ENCODE results near the gene G0S2. TPM values are rescaled to one million over a fixed set of nuclear protein-coding genes. Genes with fewer than 3 reads are reported as not detected.

Gene G0S2
- total and polyA plus RNA-seq, 2 of the 8 experiments (the other 6 are each of a cell fraction or from before 2014, with no cell fraction given), result 1.0 to 1.7 TPM

DNA sequence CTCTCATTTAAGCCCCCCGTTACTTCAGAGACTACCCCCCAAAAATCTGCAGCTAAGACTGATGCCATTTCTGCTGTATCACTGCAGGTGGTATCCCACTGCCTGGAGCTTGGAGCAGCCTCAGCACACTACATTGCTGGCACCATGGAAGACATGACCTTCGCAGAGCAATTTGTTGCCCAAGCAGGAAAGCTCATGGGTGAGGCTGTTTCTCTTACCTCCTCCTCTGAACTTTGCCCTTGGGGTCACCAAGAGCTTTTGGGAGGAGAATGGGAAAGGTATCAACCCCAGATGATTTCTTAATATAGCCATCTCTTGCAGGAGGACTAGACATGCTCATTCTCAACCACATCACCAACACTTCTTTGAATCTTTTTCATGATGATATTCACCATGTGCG lies 31.4 kb downstream of the G0S2 start:
- no peak overlapping the region for H3K56ac ChIP-seq (replicated peaks; ENCODE audit: insufficient read length, low read depth, low read length)
- H2BK20ac ChIP-seq (ENCODE audit: low read length), result no peak overlapping the region
- H3K27ac ChIP-seq (ENCODE audit: low read depth, low read length), result no peak overlapping the region
- no peak for FAIRE-seq
- no peaks in the 10 kb centered on the region for H4K20me1 ChIP-seq (replicated peaks in 1 of 2; ENCODE audit: control insufficient read depth in 1 of 2, insufficient read depth in 2 of 2, low read length in 2 of 2)
- no peak overlapping the region for H2BK120ac ChIP-seq (replicated peaks; ENCODE audit: low read depth, low read length)
- POLR2A ChIA-PET (ENCODE audit: partially characterized antibody), result interaction anchor here (0.7 kb wide), 1 partner anchor 78 kb away, joined by 3 read pairs; the partner anchor contains the start of gene C1orf74
- H3K27me3 ChIP-seq (replicated peaks in 1 of 4; ENCODE audit: control insufficient read depth in 3 of 4, extremely low read depth in 1 of 4, insufficient read depth in 3 of 4, low read length in 3 of 4), result no peaks in the 10 kb centered on the region; a peak in 1 of 7 replicates
- no peaks in the 10 kb centered on the region for H3K79me2 ChIP-seq (ENCODE audit: control insufficient read depth in 1 of 2, insufficient read depth in 2 of 2, low read length in 2 of 2)
- H3K4me3 ChIP-seq (ENCODE audit: extremely low read depth in 1 of 4, insufficient read depth in 2 of 4, low read depth in 3 of 4, low read length in 4 of 4), result no peak overlapping the region
- no peak overlapping the region for H2BK12ac ChIP-seq (ENCODE audit: low read depth, low read length)
- no peak overlapping the region for H3K23ac ChIP-seq (ENCODE audit: insufficient read length)
- H3K23me2 ChIP-seq (ENCODE audit: low read depth, low read length), result no peaks in the 10 kb centered on the region; the same call in 1 of the 2 replicates
- no peaks in the 10 kb centered on the region for H3K9me3 ChIP-seq (ENCODE audit: insufficient read depth in 2 of 2, low read depth in 1 of 2, low read length in 1 of 2)
- H4K8ac ChIP-seq (ENCODE audit: extremely low read depth, insufficient read depth, low read length), result no peak overlapping the region
- WGBS, 2 experiments (ENCODE audit: extremely low coverage in 1 of 2, insufficient coverage in 1 of 2, insufficient read length in 1 of 2, insufficient replicate concordance in 2 of 2, low coverage in 1 of 2, low lambda C conversion rate in 2 of 2, missing lambda C conversion rate in 1 of 2), result 98% methylated on average over 3 of the region's 3 CpGs; no CpG with 5 or more reads in 1 of the 2 experiments
- H3K14ac ChIP-seq (ENCODE audit: insufficient read length), result no peak overlapping the region
- no peak overlapping the region for H4K91ac ChIP-seq (replicated peaks; ENCODE audit: insufficient read length, low read length)
- H2AFZ ChIP-seq (ENCODE audit: low read length), result no peak overlapping the region
- H3K36me3 ChIP-seq (ENCODE audit: control insufficient read depth in 2 of 4, insufficient read depth in 4 of 4, low read length in 3 of 4), result no peaks in the 10 kb centered on the region
- H3K4me1 ChIP-seq (replicated peaks in 1 of 4; ENCODE audit: control insufficient read depth in 3 of 4, insufficient read depth in 4 of 4, low read length in 3 of 4), result no peaks in the 10 kb centered on the region
- no peak overlapping the region for H3K18ac ChIP-seq (ENCODE audit: extremely low read depth, low read length)
- no peak overlapping the region for H4K5ac ChIP-seq (ENCODE audit: insufficient read length, low read depth, low read length)
- no peak overlapping the region for H3K9ac ChIP-seq (replicated peaks in 1 of 4; ENCODE audit: extremely low read depth in 1 of 4, low read depth in 3 of 4, low read length in 3 of 4)
- H2AK5ac ChIP-seq (ENCODE audit: low read depth, low read length), result no peak overlapping the region
- no peak overlapping the region for H3K4me2 ChIP-seq (ENCODE audit: insufficient read depth in 1 of 2, low read depth in 2 of 2, low read length in 2 of 2)
- CTCF ChIA-PET (ENCODE audit: partially characterized antibody), result interaction anchor here (0.7 to 1.4 kb wide), 5 partner anchors 12 to 1166 kb away, joined by 3 to 5 read pairs (median 3); no protein-coding TSS in a partner anchor
- no peak for DNase-seq (ENCODE audit: low read depth in 1 of 2, low spot score in 2 of 2)
- no peaks in the 10 kb centered on the region for H3K79me1 ChIP-seq (ENCODE audit: low read depth, low read length)
- no peak overlapping the region for H2BK15ac ChIP-seq (ENCODE audit: low read length)
- no peak overlapping the region for H2BK5ac ChIP-seq (ENCODE audit: low read depth, low read length)
- no peak overlapping the region for H3K4ac ChIP-seq (replicated peaks; ENCODE audit: insufficient read length, low read depth, low read length)
- TF ChIP-seq CTBP2 (IDR thresholded peaks at IDR 0.05; ENCODE audit: borderline replicate concordance, insufficient read depth, insufficient read length, low read length) (no peak), SAP30 (IDR thresholded peaks at IDR 0.05; ENCODE audit: insufficient read depth, insufficient replicate concordance, low read length) (no peak), YY1 (IDR thresholded peaks at IDR 0.05; ENCODE audit: low read depth, low read length) (no peak), ATF3 (IDR thresholded peaks at IDR 0.05; ENCODE audit: insufficient read depth, low read depth, low read length) (no peak), RXRA (IDR thresholded peaks at IDR 0.05; ENCODE audit: insufficient read depth, low read depth, low read length) (no peak), CHD1 (IDR thresholded peaks at IDR 0.05; ENCODE audit: low read depth, low read length) (no peak), FOSL1 (IDR thresholded peaks at IDR 0.05; ENCODE audit: insufficient read depth, low read depth, low read length) (no peak), BRCA1 (IDR thresholded peaks at IDR 0.05; ENCODE audit: low read depth, low read length) (no peak), RFX5 (IDR thresholded peaks at IDR 0.05; ENCODE audit: borderline replicate concordance, low read depth, low read length) (no peak), JUND (IDR thresholded peaks at IDR 0.05; ENCODE audit: low read length) (no peak), CREB1 (IDR thresholded peaks at IDR 0.05) (no peak), BACH1 (IDR thresholded peaks at IDR 0.05; ENCODE audit: low read length) (no peak), KDM5A (IDR thresholded peaks at IDR 0.05; ENCODE audit: low read length) (no peak)

Data from H1 (cell line).